Fibroblast of lung (primary cell): ENCODE measurements around the gene PLB1.
"Not testable (repeated sequence)": the region's sequence is repeated elsewhere in the genome, so short reads cannot be mapped to it uniquely, and the experiment has no call there.

ENCODE experiments used
- EZH2 ChIP-seq: IDR thresholded peaks from 2 replicates; pipeline ENCODE4 v1.5.1; 2012; ENCODE audit warnings: low read length, control low read depth, mild to moderate bottlenecking; ENCODE audit errors: missing control alignments
- TF ChIP-seq, protein P1 (sequence below), 2 donors: IDR thresholded peaks in 1 of 2; conservative IDR thresholded peaks in 1 of 2; 1 replicate in 1 of 2; 2 replicates in 1 of 2; pipeline ENCODE4 v1.5.1; 2011 to 2012; ENCODE audit warnings: low read length in 2 of 2, control low read depth in 1 of 2, inconsistent platforms in 1 of 2, low read depth in 1 of 2, mild to moderate bottlenecking in 1 of 2

DNA sequence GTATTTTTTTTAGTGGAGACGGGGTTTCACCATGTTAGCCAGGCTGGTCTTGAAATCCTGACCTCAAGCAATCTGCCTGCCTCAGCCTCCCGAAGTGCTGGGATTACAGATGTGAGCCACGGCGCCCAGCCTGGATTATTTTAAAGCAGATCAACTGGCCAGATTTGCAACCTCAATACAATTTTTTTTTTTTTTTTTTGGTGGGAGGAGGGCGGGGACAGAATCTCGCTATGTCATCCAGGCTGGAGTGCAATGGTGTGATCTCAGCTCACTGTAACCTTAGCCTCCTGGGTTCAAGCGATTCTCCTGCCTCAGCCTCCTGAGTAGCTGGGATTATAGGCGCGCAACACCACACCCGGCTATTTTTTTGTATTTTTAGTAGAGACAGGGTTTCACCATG lies 54.5 kb downstream of the PLB1 start:
- TF ChIP-seq, protein P1, sequence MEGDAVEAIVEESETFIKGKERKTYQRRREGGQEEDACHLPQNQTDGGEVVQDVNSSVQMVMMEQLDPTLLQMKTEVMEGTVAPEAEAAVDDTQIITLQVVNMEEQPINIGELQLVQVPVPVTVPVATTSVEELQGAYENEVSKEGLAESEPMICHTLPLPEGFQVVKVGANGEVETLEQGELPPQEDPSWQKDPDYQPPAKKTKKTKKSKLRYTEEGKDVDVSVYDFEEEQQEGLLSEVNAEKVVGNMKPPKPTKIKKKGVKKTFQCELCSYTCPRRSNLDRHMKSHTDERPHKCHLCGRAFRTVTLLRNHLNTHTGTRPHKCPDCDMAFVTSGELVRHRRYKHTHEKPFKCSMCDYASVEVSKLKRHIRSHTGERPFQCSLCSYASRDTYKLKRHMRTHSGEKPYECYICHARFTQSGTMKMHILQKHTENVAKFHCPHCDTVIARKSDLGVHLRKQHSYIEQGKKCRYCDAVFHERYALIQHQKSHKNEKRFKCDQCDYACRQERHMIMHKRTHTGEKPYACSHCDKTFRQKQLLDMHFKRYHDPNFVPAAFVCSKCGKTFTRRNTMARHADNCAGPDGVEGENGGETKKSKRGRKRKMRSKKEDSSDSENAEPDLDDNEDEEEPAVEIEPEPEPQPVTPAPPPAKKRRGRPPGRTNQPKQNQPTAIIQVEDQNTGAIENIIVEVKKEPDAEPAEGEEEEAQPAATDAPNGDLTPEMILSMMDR (conservative IDR thresholded peaks at IDR 0.05 in 1 of 2, IDR thresholded peaks at IDR 0.05 in 1 of 2; ENCODE audit: low read depth in 1 of 2, low read length in 2 of 2) = not testable (repeated sequence)
- not testable (repeated sequence) for TF ChIP-seq EZH2
